ENCODE measurements around the gene MLLT10.

DNA sequence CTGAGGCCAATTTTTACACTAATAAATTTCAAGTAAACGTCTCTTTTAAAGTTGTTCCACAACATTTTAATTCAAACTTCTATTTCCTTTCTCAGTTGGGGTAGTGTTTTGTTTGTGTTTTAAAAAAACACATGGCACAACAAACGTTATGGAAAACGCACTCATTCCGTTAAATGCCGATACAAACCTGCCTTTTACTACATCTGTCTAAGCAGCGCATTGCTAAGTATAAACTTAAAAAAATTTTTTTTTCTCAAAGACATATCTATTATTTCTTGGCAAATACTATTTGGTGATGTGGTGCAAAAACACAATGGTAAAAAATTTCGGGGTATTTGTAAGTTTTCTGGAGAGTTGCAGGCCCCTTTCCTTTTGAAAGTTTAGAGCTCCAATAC is 9.9 kb upstream of the MLLT10 start:
- TF ChIP-seq POLR2A (IDR thresholded peaks at IDR 0.05) (no peak), CTCF (IDR thresholded peaks at IDR 0.05) (no peak)

All from vagina (tissue), 2 donors.